ENCODE measurements around the gene ATN1. TPM values are rescaled to one million over a fixed set of nuclear protein-coding genes. Genes with fewer than 3 reads are reported as not detected.

ATN1 gene
- total and polyA plus RNA-seq, 10 donors: 10.1 to 112 (median 73.1) TPM

DNA sequence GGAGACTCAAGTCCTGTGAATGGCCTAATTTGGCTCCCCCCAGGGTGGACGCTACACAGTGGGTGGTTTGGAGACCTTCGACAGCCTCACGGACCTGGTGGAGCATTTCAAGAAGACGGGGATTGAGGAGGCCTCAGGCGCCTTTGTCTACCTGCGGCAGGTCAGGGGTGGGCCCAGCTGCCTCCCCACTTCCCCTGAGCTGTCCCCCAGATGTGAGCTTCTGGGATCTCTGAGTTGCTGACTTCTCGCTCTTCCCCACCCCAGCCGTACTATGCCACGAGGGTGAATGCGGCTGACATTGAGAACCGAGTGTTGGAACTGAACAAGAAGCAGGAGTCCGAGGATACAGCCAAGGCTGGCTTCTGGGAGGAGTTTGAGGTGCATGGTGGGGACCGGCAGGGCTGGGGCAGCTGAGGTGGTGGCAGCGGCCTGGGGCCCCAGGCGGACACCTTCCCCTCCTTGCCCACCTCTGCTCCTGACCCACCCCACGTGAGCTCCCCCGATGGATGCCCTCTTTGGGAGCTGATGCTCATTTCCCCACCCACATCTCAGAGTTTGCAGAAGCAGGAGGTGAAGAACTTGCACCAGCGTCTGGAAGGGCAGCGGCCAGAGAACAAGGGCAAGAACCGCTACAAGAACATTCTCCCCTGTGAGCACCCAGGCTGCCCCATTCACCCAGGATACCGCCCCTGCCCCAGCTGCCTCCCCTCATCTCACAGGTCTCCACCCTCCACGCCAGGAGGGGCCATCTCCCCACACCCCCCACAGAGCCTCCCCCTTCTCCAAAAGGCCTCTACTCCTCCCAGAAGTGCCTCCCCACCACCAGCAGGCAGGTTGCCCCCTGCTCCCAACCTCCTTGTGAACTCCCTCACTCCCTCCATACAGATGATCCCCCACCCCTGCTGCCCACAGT is 27.6 kb downstream of the ATN1 start:
- H3K9me3 ChIP-seq: no peaks in the 10 kb centered on the region
- H3K4me1 ChIP-seq: peaks cover 63 to 92% (median 84%) of the 10 kb centered on the region in 6 donors
- peak overlapping the region; percentile 72 to 99 (median 96) for H3K27ac ChIP-seq
- DNase-seq: peak; percentile 78
- H3K36me3 ChIP-seq: peaks cover 0 to 83% (median 47%) of the 10 kb centered on the region in 6 donors
- 69 to 81% (median 75%) methylated on average over 7 to 22 of the region's 22 CpGs for WGBS, 5 donors
- peak in 2 of 3 donors; percentile 36 to 70 for TF ChIP-seq POLR2AphosphoS5 (IDR thresholded peaks at IDR 0.05)
- TF ChIP-seq, protein P1, sequence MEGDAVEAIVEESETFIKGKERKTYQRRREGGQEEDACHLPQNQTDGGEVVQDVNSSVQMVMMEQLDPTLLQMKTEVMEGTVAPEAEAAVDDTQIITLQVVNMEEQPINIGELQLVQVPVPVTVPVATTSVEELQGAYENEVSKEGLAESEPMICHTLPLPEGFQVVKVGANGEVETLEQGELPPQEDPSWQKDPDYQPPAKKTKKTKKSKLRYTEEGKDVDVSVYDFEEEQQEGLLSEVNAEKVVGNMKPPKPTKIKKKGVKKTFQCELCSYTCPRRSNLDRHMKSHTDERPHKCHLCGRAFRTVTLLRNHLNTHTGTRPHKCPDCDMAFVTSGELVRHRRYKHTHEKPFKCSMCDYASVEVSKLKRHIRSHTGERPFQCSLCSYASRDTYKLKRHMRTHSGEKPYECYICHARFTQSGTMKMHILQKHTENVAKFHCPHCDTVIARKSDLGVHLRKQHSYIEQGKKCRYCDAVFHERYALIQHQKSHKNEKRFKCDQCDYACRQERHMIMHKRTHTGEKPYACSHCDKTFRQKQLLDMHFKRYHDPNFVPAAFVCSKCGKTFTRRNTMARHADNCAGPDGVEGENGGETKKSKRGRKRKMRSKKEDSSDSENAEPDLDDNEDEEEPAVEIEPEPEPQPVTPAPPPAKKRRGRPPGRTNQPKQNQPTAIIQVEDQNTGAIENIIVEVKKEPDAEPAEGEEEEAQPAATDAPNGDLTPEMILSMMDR (IDR thresholded peaks at IDR 0.05 in 8 of 11, conservative IDR thresholded peaks at IDR 0.05 in 3 of 11): no peak
- intact Hi-C loops (cut with DNase I; ENCODE audit: low total_unique reads): no loop called here
- H3K4me3 ChIP-seq: peak overlapping the region in 5 of 8 donors; percentile 89 to 98 (median 91)
- no peaks in the 10 kb centered on the region for H3K27me3 ChIP-seq (replicated peaks in 1 of 7)

DNA sequence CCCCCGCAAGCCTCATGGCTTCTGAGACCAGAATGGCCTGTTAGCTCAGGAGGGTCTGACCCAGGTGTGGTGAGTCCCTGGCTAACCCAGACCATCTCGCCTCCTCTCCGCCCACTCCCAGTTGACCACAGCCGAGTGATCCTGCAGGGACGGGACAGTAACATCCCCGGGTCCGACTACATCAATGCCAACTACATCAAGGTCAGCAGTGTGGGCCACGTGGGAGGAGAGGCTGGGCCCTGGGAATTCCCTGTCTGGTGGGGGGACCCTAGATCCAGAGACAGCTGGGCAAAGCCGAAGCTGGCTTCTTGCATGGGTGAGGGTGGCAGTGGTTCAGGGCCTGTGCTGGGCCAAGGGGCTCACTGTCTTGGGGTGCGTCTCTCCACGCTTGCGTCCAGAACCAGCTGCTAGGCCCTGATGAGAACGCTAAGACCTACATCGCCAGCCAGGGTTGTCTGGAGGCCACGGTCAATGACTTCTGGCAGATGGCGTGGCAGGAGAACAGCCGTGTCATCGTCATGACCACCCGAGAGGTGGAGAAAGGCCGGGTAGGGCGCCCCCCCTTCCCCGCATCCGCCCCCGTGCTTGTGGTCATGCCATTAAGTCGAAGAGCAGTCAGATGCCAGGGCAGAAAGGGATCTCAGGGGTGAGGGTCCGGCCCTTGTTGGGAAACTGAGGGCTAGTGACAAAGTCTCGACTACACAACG is 28.4 kb downstream of the ATN1 start:
- Histone ChIP-seq H3K4me1 (peaks cover 71 to 92% (median 84%) of the 10 kb centered on the region in 6 donors), H3K36me3 (peaks cover 0 to 91% (median 55%) of the 10 kb centered on the region in 6 donors), H3K9me3 (no peaks in the 10 kb centered on the region), H3K27me3 (replicated peaks in 1 of 7) (no peaks in the 10 kb centered on the region), H3K4me3 (peak overlapping the region in 3 of 8 donors; percentile 30 to 97 (median 91)), H3K27ac (peak overlapping the region; percentile 61 to 99 (median 96))
- DNase-seq: peak; percentile 88
- TF ChIP-seq, protein P1 (IDR thresholded peaks at IDR 0.05 in 8 of 11, conservative IDR thresholded peaks at IDR 0.05 in 3 of 11): no peak
- TF ChIP-seq POLR2AphosphoS5 (IDR thresholded peaks at IDR 0.05) (peak; percentile 17 to 75 (median 53)), POLR2A (IDR thresholded peaks at IDR 0.05) (no peak)
- intact Hi-C loops (cut with DNase I; ENCODE audit: low total_unique reads): no loop called here
- 43 to 70% (median 56%) methylated on average over 14 to 28 of the region's 28 CpGs for WGBS, 5 donors

GRCh38 chr12:6957151-6957701 is 29.5 kb downstream of the ATN1 start:
- peak; percentile 82 for DNase-seq
- peaks cover 0 to 90% (median 57%) of the 10 kb centered on the region in 6 donors for H3K36me3 ChIP-seq
- WGBS, 5 donors: 66 to 82% (median 72%) methylated on average over 19 to 20 of the region's 20 CpGs
- intact Hi-C loops (cut with DNase I; ENCODE audit: low total_unique reads): no loop called here
- H3K9me3 ChIP-seq: no peaks in the 10 kb centered on the region
- H3K4me3 ChIP-seq: peak overlapping the region in 2 of 8 donors; percentile 30 to 97
- peaks cover 82 to 100% (median 94%) of the 10 kb centered on the region in 6 donors for H3K4me1 ChIP-seq
- TF ChIP-seq, protein P1 (IDR thresholded peaks at IDR 0.05 in 8 of 11, conservative IDR thresholded peaks at IDR 0.05 in 3 of 11): no peak
- TF ChIP-seq POLR2AphosphoS5 (IDR thresholded peaks at IDR 0.05): peak; percentile 26 to 50 (median 31)
- peak overlapping the region; percentile 61 to 99 (median 96) for H3K27ac ChIP-seq
- H3K27me3 ChIP-seq (replicated peaks in 1 of 7): no peaks in the 10 kb centered on the region

Measured in spleen (tissue), 11 donors.